LHCN-M2 (cell line): ENCODE results near the gene SDCCAG8. TPM values are rescaled to one million over a fixed set of nuclear protein-coding genes. Genes with fewer than 3 reads are reported as not detected.

ENCODE experiments used
- DNase-seq: peaks from one replicate; pipeline ENCODE4 v3.0.0-alpha.2; 2012; ENCODE audit warnings: low read depth
- total RNA-seq: library from RNA; depleted of rRNA; stranded (reverse); fragments of >200 nt; gene quantifications from 2 replicates; pipeline ENCODE4 v1.2.3, GENCODE V29; 2014

SDCCAG8 gene
- total RNA-seq, 1 experiment from 2014 or later = 27.3 TPM

- DNase-seq = no peak
Observed at GRCh38 chr1:243499711-243500110, 243.9 kb downstream of the SDCCAG8 start.

GRCh38 chr1:243500512-243500911, 244.7 kb downstream of the SDCCAG8 start:
- DNase-seq = no peak

GRCh38 chr1:243501002-243501401, 245.2 kb downstream of the SDCCAG8 start:
- peak; percentile 65 for DNase-seq

GRCh38 chr1:243503155-243503554, 247.3 kb downstream of the SDCCAG8 start:
- DNase-seq = no peak

GRCh38 chr1:243505986-243506689, 250.3 kb downstream of the SDCCAG8 start:
- no peak for DNase-seq

- no peak for DNase-seq
Observed at GRCh38 chr1:243507001-243507671, 251.3 kb downstream of the SDCCAG8 start.

GRCh38 chr1:243507672-243508302, 251.9 kb downstream of the SDCCAG8 start:
- DNase-seq = no peak

- no peak for DNase-seq
Observed at GRCh38 chr1:243508303-243508713, 252.5 kb downstream of the SDCCAG8 start.

GRCh38 chr1:243508943-243509342, 253.1 kb downstream of the SDCCAG8 start:
- no peak for DNase-seq

- no peak for DNase-seq
Observed at GRCh38 chr1:243510928-243511327, 255.1 kb downstream of the SDCCAG8 start.

GRCh38 chr1:243513726-243514491, 258.1 kb downstream of the SDCCAG8 start:
- DNase-seq = peak; percentile 36

GRCh38 chr1:243514927-243515326, 259.1 kb downstream of the SDCCAG8 start:
- DNase-seq = no peak

- no peak for DNase-seq
Observed at GRCh38 chr1:243520831-243521230, 265.0 kb downstream of the SDCCAG8 start.

GRCh38 chr1:243523766-243524165, 267.9 kb downstream of the SDCCAG8 start:
- DNase-seq = no peak

GRCh38 chr1:243525085-243525487, 269.2 kb downstream of the SDCCAG8 start:
- DNase-seq = peak; percentile 90

GRCh38 chr1:243526180-243526579, 270.3 kb downstream of the SDCCAG8 start:
- DNase-seq = no peak

GRCh38 chr1:243528459-243529121, 272.7 kb downstream of the SDCCAG8 start:
- no peak for DNase-seq

GRCh38 chr1:243529512-243529911, 273.7 kb downstream of the SDCCAG8 start:
- no peak for DNase-seq

- no peak for DNase-seq
Observed at GRCh38 chr1:243535014-243535413, 279.2 kb downstream of the SDCCAG8 start.

- peak; percentile 57 for DNase-seq
Observed at GRCh38 chr1:243539636-243540035, 283.8 kb downstream of the SDCCAG8 start.

GRCh38 chr1:243542739-243543415, 287.0 kb downstream of the SDCCAG8 start:
- DNase-seq = no peak
